HepG2 (cell line): ENCODE data around the gene C1orf198. TPM values are rescaled to one million over a fixed set of nuclear protein-coding genes. Genes with fewer than 3 reads are reported as not detected.

Experiments
- ATAC-seq: fragments of 200-7000 bp; cut with Tn5 transposase; 3 replicates; pipeline ENCODE4 v1.9.1; 2020; ENCODE audit warnings: mild to moderate bottlenecking, moderate library complexity
- BruUV-seq: library from RNA; stranded (reverse); fragments of 400-500 nt; replicated peaks from 2 replicates; lab custom pipeline; 2021; lab: Mats Ljungman, UMichigan
- CTCF ChIA-PET: fragments of 300-600 bp; formaldehyde crosslinking; extraction: SDS; loops from one replicate; lab custom pipeline; 2021; ENCODE audit warnings: low total read pairs, inconsistent platforms, low intra/inter-chr PET ratio; lab: Yijun Ruan, JAX
- POLR2A ChIA-PET: fragments of 350-600 bp; sonication (Branson Sonifier 250); formaldehyde crosslinking; loops from one replicate; lab custom pipeline; 2020; ENCODE audit warnings: antibody characterized with exemption, inconsistent platforms; lab: Yijun Ruan, JAX
- DNase-seq: peaks from one replicate; pipeline ENCODE4 v3.0.0-alpha.2; 2015; ENCODE audit warnings: low spot score
- FAIRE-seq: peaks from 3 replicates; lab custom pipeline; 2011; peaks lifted over from hg19 to GRCh38; lab: Jason Lieb, UNC
- H2AFZ ChIP-seq: one replicate; pipeline ENCODE4 v1.6.1; 2011; ENCODE audit warnings: low read length, inconsistent platforms
- H3K27ac ChIP-seq: fragments of 300-600 bp; 3 replicates; pipeline ENCODE4 v1.8.0; 2011; ENCODE audit warnings: mixed run types, mild to moderate bottlenecking, mixed read lengths, low read length, inconsistent platforms; ENCODE audit not compliant: insufficient read depth; ENCODE audit errors: extremely low read length
- H3K27me3 ChIP-seq, 2 experiments: fragments of 200-600 bp in 1 of 2; 2 replicates in 1 of 2; 3 replicates in 1 of 2; pipeline versions ENCODE4 v1.6.0 to v1.8.0; 2011; ENCODE audit warnings: low read length in 2 of 2, mild to moderate bottlenecking in 2 of 2, moderate library complexity in 2 of 2, inconsistent platforms in 1 of 2; ENCODE audit not compliant: insufficient read depth in 2 of 2, control insufficient read depth in 1 of 2
- H3K36me3 ChIP-seq, 2 experiments: fragments of 200-600 bp in 1 of 2; replicated peaks in 1 of 2; 2 replicates in 1 of 2; 3 replicates in 1 of 2; pipeline versions ENCODE4 v1.5.1 to v1.8.0; 2011; ENCODE audit warnings: low read length in 2 of 2, inconsistent platforms in 1 of 2; ENCODE audit not compliant: insufficient read depth in 2 of 2, control insufficient read depth in 1 of 2
- H3K4me1 ChIP-seq: 2 replicates; pipeline ENCODE4 v1.5.1; 2012; ENCODE audit warnings: low read length, inconsistent platforms; ENCODE audit not compliant: insufficient read depth
- H3K4me2 ChIP-seq: 2 replicates; pipeline ENCODE4 v1.6.0; 2011; ENCODE audit warnings: low read depth, low read length, inconsistent platforms
- H3K4me3 ChIP-seq, 3 experiments: fragments of 200-600 bp in 1 of 3; sonication (generic), shearing (Covaris generic) in 1 of 3; replicated peaks in 1 of 3; 2 replicates each; pipeline ENCODE4 v1.5.1; 2011 to 2016; ENCODE audit warnings: low read length in 3 of 3, inconsistent platforms in 2 of 3, low read depth in 2 of 3, mild to moderate bottlenecking in 2 of 3, control low read depth in 1 of 3, mixed read lengths in 1 of 3; ENCODE audit not compliant: insufficient read depth in 1 of 3
- H3K79me2 ChIP-seq: one replicate; pipeline ENCODE4 v1.6.1; 2011; ENCODE audit warnings: low read length, inconsistent platforms; ENCODE audit not compliant: insufficient read depth
- H3K9ac ChIP-seq: 2 replicates; pipeline ENCODE4 v1.6.0; 2011; ENCODE audit warnings: mild to moderate bottlenecking, low read depth, low read length, inconsistent platforms; ENCODE audit not compliant: insufficient read depth
- H3K9me3 ChIP-seq: 2 replicates; pipeline ENCODE4 v1.5.1; 2012; ENCODE audit warnings: mild to moderate bottlenecking, low read length
- H4K20me1 ChIP-seq: 2 replicates; pipeline ENCODE4 v1.6.0; 2011; ENCODE audit warnings: inconsistent platforms, mild to moderate bottlenecking, low read length, moderate library complexity; ENCODE audit not compliant: insufficient read depth
- BORCS8-MEF2B ChIP-seq: sonication (generic); formaldehyde crosslinking; IDR thresholded peaks from 2 replicates; pipeline ENCODE4 v1.8.0; 2022; ENCODE audit warnings: mild to moderate bottlenecking, missing genetic modification reagents
- CC2D1A ChIP-seq: sonication (generic); formaldehyde crosslinking; IDR thresholded peaks from 2 replicates; pipeline ENCODE4 v1.8.1; 2023; ENCODE audit warnings: mild to moderate bottlenecking, missing genetic modification reagents
- DBP ChIP-seq: sonication (generic); formaldehyde crosslinking; IDR thresholded peaks from 2 replicates; pipeline ENCODE4 v1.4.0; 2020; ENCODE audit warnings: missing genetic modification reagents; ENCODE audit errors: not compliant biosample characterization
- FUBP1 ChIP-seq: sonication (generic); formaldehyde crosslinking; IDR thresholded peaks from 2 replicates; pipeline ENCODE4 v1.5.1; 2020; ENCODE audit warnings: missing genetic modification reagents, mild to moderate bottlenecking, borderline replicate concordance
- MAF1 ChIP-seq: sonication (generic); formaldehyde crosslinking; IDR thresholded peaks from 2 replicates; pipeline ENCODE4 v1.5.0; 2020; ENCODE audit warnings: missing genetic modification reagents, borderline replicate concordance
- POGZ ChIP-seq: sonication (generic); formaldehyde crosslinking; IDR thresholded peaks from 2 replicates; pipeline ENCODE4 v1.4.0; 2020; ENCODE audit warnings: mild to moderate bottlenecking, missing genetic modification reagents
- TOE1 ChIP-seq: sonication (generic); formaldehyde crosslinking; IDR thresholded peaks from 2 replicates; pipeline ENCODE4 v1.4.0; 2020; ENCODE audit warnings: mild to moderate bottlenecking, missing genetic modification reagents
- U2AF2 ChIP-seq: fragments of 200-400 bp; formaldehyde crosslinking; IDR thresholded peaks from 2 replicates; pipeline ENCODE4 v1.6.1; 2017; ENCODE audit warnings: low read depth, mild to moderate bottlenecking, low read length
- ZBED4 ChIP-seq: sonication (generic); formaldehyde crosslinking; IDR thresholded peaks from 2 replicates; pipeline ENCODE4 v1.4.0; 2020; ENCODE audit warnings: missing genetic modification reagents, borderline replicate concordance
- ZNF441 ChIP-seq: sonication (generic); formaldehyde crosslinking; IDR thresholded peaks from 2 replicates; pipeline ENCODE4 v1.7.0; 2021; ENCODE audit warnings: missing genetic modification reagents, borderline replicate concordance
- ZNF496 ChIP-seq: sonication (generic); formaldehyde crosslinking; IDR thresholded peaks from 2 replicates; pipeline ENCODE4 v1.8.1; 2023; ENCODE audit warnings: mild to moderate bottlenecking, moderate library complexity, missing genetic modification reagents; ENCODE audit not compliant: insufficient replicate concordance
- ZNF615 ChIP-seq: sonication (generic); formaldehyde crosslinking; IDR thresholded peaks from 2 replicates; pipeline ENCODE4 v1.5.0; 2020; ENCODE audit warnings: mild to moderate bottlenecking, missing genetic modification reagents, borderline replicate concordance
- in situ Hi-C: cut with HindIII; loops from 2 replicates; pipeline ENCODE4 v1.10.0; 2017; ENCODE audit warnings: low pct_unique_long_range_greater_than_20kb; ENCODE audit not compliant: extremely low pct_ligation_motif_present
- intact Hi-C: fragments of 100-400 bp; cut with micrococcal nuclease; formaldehyde crosslinking; loops from one replicate; pipeline ENCODE4 v1.10.0; 2022; ENCODE audit not compliant: unreplicated experiment
- polyA plus RNA-seq, 8 experiments: library from polyadenylated mRNA; depleted of rRNA in 3 of 8; stranded (reverse) in 7 of 8; unstranded in 1 of 8; fragments of >200 nt; fragmentation: Illumina TruSeq in 4 of 8; extraction: Trizol in 4 of 8; gene quantifications; 2 replicates each; pipeline versions ENCODE4 v1.2.1 to v1.2.3, GENCODE V29; 2011 to 2016; ENCODE audit warnings: low read depth in 4 of 8, missing spikeins in 1 of 8, mixed read lengths in 1 of 8; ENCODE audit not compliant: insufficient read depth in 1 of 8
- total RNA-seq, 5 experiments: library from RNA; depleted of rRNA; stranded (reverse); fragments of >200 nt; fragmentation: Illumina TruSeq; extraction: Trizol; gene quantifications; 2 replicates each; pipeline ENCODE4 v1.2.3, GENCODE V29; 2016; ENCODE audit warnings: low read depth in 1 of 5
- TF ChIP-seq, protein P1 (sequence below): sonication (generic); formaldehyde crosslinking; IDR thresholded peaks from 2 replicates; pipeline ENCODE4 v1.4.0; 2020; ENCODE audit warnings: missing genetic modification reagents

The C1orf198 gene
- total and polyA plus RNA-seq, 2 of the 13 experiments (the other 11 are each of a cell fraction or from before 2014, with no cell fraction given), result 12.7 to 13.4 TPM

DNA sequence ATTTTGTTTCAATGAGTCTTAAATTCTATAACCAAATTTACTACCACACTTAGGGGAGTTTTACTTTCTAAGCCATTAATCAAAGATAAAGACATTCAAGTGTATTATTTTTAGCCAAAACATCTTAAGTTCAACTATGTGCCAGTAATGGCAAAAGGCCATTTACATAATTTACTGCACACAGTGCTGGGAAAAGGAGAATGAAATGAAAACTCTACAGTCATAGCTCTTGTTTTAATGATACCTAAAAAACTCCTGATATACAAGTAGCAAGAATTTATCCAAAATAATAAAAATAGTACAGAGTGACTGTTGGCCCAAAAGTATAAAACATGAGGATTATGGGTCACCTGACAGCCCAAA lies 42.4 kb upstream of the C1orf198 start:
- Histone ChIP-seq H3K4me1 (peaks cover 14% of the 10 kb centered on the region), H3K4me2 (no peak overlapping the region)
- TF ChIP-seq ZBED4 (no peak), MAF1 (CRISPR knock-in tag) (no peak), CC2D1A (no peak), ZNF441 (no peak), BORCS8-MEF2B (CRISPR knock-in tag) (no peak), ZNF615 (CRISPR knock-in tag) (no peak), FUBP1 (CRISPR knock-in tag) (no peak), DBP (no peak), TOE1 (CRISPR knock-in tag) (no peak), POGZ (CRISPR knock-in tag) (no peak), ZNF496 (CRISPR knock-in tag) (no peak), U2AF2 (no peak)
- TF ChIP-seq, protein P1, sequence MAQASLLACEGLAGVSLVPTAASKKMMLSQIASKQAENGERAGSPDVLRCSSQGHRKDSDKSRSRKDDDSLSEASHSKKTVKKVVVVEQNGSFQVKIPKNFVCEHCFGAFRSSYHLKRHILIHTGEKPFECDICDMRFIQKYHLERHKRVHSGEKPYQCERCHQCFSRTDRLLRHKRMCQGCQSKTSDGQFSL (CRISPR knock-in tag), result no peak
- TF ChIP-seq, all 625 proteins: peak for 0
- intact Hi-C loops, result no loop called here
- DNase-seq (no peak), ATAC-seq (no peak), FAIRE-seq (no peak)
- H2AFZ ChIP-seq, result no peak overlapping the region
- in situ Hi-C loops, result no loop called here
- H3K36me3 ChIP-seq, result peaks cover 2 to 19% of the 10 kb centered on the region in 2 experiments; a peak in 2 of 5 replicates
- no TSS peak for BruUV-seq
- ChIA-PET POLR2A (no interaction called here), CTCF (no interaction called here)
- no peaks in the 10 kb centered on the region for H4K20me1 ChIP-seq
- no peak overlapping the region for H3K27ac ChIP-seq
- H3K9me3 ChIP-seq, result no peaks in the 10 kb centered on the region
- no peaks in the 10 kb centered on the region for H3K79me2 ChIP-seq
- no peaks in the 10 kb centered on the region; a peak in 1 of 5 replicates for H3K27me3 ChIP-seq
- no peak overlapping the region for H3K4me3 ChIP-seq
- H3K9ac ChIP-seq, result no peak overlapping the region
